GM21360 (cell line): ENCODE results near the gene ESRRG.

Experiments used
- ATAC-seq: cut with Tn5 transposase; IDR thresholded peaks from one replicate; pipeline ENCODE4 v1.9.1; 2021; ENCODE audit warnings: mild to moderate bottlenecking, moderate library complexity; ENCODE audit not compliant: unreplicated experiment

Gene ESRRG

GRCh38 chr1:216523043-216523442 lies 200.2 kb downstream of the ESRRG start:
- no peak for ATAC-seq

GRCh38 chr1:216521477-216521876 lies 201.8 kb downstream of the ESRRG start:
- no peak for ATAC-seq

DNA sequence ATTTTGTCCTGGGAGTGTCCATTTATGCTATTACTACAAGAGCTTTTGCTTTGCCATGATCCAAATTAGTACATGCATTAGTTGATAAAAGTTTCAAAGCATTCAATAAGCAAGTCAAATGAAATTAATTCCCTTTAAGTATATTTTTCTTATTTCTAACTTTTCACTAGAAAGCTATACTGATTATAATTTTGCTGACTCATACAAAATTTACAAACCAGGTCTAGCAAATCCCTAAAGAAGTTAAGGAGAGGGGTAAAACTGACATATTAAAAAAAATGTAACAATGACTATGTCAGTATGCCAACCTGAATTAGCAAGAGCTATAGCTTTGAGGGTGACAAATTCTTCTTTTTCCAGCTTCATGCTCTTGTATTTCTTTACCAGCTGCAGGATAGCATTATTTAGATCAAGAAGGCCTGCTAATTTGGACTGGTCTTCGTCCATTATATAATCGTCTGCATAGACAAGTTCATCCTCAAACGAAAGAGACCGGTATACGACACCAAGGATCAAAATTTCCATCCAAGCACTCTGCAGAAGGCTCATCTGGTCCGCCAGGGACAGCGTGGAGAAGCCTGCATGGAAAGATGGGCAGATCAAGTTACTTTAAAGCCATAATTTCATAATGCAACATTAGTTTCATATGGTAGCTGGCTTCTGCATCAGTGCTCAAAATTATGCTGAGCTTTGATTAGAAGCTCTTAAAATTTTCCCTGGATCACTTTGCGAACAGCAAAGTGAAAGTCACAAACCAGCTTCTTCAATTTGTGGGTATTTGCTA lies 204.2 kb downstream of the ESRRG start:
- no peak for ATAC-seq

- no peak for ATAC-seq
These were observed 220.6 kb downstream of the ESRRG start for GRCh38 chr1:216502528-216503162.

GRCh38 chr1:216500273-216500967 lies 222.8 kb downstream of the ESRRG start:
- ATAC-seq: no peak

DNA sequence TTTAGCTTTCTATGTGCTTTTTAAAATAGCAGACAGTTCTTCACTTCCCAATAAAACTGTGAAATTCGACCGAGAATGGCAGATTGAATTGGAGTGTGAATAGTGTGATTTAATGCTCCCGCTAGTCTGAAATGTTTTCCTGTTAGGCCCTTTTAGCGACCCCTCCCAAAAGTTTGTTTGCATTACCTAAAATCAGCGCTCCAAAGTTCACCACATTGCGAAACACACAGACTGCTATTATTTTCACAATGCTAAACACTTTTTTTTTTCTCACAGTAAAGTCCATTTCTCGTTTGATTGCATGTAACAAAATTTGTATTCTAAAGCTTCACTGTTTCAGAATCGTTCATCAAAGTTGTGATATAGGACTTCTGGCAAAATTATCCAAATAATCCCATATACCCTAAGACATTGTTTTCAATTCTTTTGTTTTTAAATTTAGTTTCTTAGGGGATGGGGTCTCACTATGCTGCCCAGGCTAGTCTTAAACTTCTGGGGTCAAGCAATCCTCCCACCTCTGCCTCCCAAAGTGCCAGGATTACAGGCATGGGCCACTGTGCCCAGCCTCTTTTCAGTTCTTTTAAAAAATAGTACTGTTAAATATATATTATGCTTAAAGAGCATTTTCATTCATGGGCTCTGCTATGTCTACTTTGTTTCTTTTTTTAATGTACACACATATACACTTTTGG lies 223.5 kb downstream of the ESRRG start:
- ATAC-seq: no peak

GRCh38 chr1:216498277-216498676 lies 225.0 kb downstream of the ESRRG start:
- ATAC-seq: no peak

- no peak for ATAC-seq
These were observed 238.2 kb downstream of the ESRRG start for GRCh38 chr1:216485042-216485441.

GRCh38 chr1:216483672-216484401 lies 239.4 kb downstream of the ESRRG start:
- ATAC-seq: no peak

- no peak for ATAC-seq
These were observed 240.6 kb downstream of the ESRRG start for GRCh38 chr1:216482620-216483019.

GRCh38 chr1:216478238-216478637 lies 245.0 kb downstream of the ESRRG start:
- ATAC-seq: no peak

DNA sequence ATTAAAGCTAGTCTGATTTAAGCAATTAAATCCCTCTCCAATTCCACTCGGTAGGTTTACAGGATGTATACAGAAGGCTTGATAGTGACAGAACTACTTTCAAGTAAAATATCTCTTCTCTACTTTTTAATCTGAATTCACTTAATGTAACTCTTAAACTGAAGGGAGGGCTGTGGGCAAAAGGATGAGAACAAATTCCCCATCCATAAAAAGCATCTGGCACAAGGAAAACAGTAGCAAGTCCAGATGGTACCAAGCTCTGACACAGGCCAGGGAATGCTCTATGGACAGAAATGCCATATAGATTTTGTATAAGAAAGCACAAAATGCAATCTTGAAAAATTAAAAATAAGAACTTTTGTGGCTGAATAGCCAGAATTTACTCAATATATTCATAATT lies 246.9 kb downstream of the ESRRG start:
- ATAC-seq: no peak

DNA sequence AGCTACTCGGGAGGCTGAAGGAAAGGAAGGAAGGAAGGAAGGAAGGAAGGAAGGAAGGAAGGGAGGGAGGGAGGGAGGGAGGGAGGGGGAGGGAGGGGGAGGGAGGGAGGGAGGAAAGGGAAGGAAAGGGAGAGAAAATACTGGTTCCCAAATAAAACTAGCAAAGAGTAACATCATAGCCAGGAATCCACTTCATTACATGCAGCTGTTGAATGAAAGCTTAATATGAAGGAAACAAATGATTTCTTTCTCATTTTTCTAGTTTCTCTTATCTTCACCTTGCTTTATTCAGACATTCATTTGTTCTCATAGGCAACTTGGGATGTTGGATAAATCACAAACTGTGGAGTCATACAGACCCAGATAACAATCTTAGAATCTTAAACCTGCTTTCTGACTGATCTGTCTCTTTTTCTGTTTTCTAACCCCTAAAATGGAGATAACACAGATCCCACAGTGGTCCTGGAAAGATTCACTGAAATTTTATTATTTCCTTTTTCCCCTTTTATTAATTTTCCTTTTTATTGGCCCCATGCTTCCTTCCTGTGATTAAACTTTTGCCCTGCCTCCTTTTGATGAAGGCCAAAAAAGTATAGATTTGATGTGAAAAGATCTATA lies 247.5 kb downstream of the ESRRG start:
- ATAC-seq: no peak

DNA sequence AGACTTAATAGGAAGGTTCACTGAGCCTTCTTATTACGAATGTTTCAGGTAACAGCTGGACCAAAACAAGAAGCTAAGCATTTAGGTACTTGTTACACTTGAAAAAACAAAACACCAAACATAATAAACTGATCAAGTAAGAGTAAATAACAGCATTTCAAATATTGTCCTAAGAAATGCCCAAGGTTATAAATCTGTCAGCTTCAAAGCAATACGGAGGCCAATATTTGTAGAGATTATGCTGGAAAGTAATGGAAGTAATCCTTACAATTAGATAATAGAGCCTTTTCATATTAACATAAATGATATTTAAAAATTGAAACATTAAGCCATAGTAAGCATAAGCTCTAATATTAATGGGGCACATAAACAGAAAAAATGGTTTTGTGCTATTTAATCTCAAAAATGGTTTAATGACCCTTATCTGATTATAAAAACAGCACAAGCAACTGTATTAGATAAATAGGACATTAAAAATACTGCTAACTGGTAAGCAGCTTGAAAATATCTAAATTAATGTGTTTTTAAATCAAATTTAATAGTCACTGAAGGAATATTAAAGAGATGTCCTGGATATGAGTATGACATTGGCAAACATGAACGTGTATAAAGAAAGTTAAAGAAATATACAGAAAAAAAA lies 256.9 kb downstream of the ESRRG start:
- ATAC-seq: no peak

- no peak for ATAC-seq
These were observed 258.7 kb downstream of the ESRRG start for GRCh38 chr1:216464489-216464888.

GRCh38 chr1:216462066-216462775 lies 261.0 kb downstream of the ESRRG start:
- ATAC-seq: no peak

GRCh38 chr1:216461466-216461865 lies 261.8 kb downstream of the ESRRG start:
- ATAC-seq: no peak

- ATAC-seq: no peak
These were observed 263.5 kb downstream of the ESRRG start for GRCh38 chr1:216459651-216460207.

- ATAC-seq: no peak
These were observed 264.4 kb downstream of the ESRRG start for GRCh38 chr1:216458812-216459211.
